Measurements from ENCODE around the gene ATG13.
"Not testable (repeated sequence)": the region's sequence is repeated elsewhere in the genome, so short reads cannot be mapped to it uniquely, and the experiment has no call there.

ATG13 gene

GRCh38 chr11:46649180-46649738 lies 31.9 kb downstream of the ATG13 start:
- DNase-seq: peak; percentile 90

GRCh38 chr11:46655631-46656030 lies 38.3 kb downstream of the ATG13 start:
- DNase-seq: no peak

- DNase-seq: no peak
Measured at GRCh38 chr11:46657186-46657585, 39.8 kb downstream of the ATG13 start.

- no peak for DNase-seq
Measured at GRCh38 chr11:46658259-46658658, 40.9 kb downstream of the ATG13 start.

- peak; percentile 54 for DNase-seq
Measured at GRCh38 chr11:46659908-46660307, 42.6 kb downstream of the ATG13 start.

GRCh38 chr11:46661836-46662235 lies 44.5 kb downstream of the ATG13 start:
- DNase-seq: peak; percentile 37

GRCh38 chr11:46662366-46662765 lies 45.0 kb downstream of the ATG13 start:
- DNase-seq: no peak

- DNase-seq: no peak
Measured at GRCh38 chr11:46663277-46663940, 46.1 kb downstream of the ATG13 start.

- DNase-seq: no peak
Measured at GRCh38 chr11:46664612-46665011, 47.3 kb downstream of the ATG13 start.

- DNase-seq: no peak
Measured at GRCh38 chr11:46665356-46665755, 48.0 kb downstream of the ATG13 start.

- DNase-seq: no peak
Measured at GRCh38 chr11:46666516-46666915, 49.2 kb downstream of the ATG13 start.

- DNase-seq: no peak
Measured at GRCh38 chr11:46667043-46667481, 49.7 kb downstream of the ATG13 start.

GRCh38 chr11:46668480-46669085 lies 51.2 kb downstream of the ATG13 start:
- no peak for DNase-seq

GRCh38 chr11:46669711-46670139 lies 52.4 kb downstream of the ATG13 start:
- no peak for DNase-seq

GRCh38 chr11:46670521-46670920 lies 53.2 kb downstream of the ATG13 start:
- not testable (repeated sequence) for DNase-seq

- no peak for DNase-seq
Measured at GRCh38 chr11:46671958-46672315, 54.6 kb downstream of the ATG13 start.

GRCh38 chr11:46672381-46672839 lies 55.1 kb downstream of the ATG13 start:
- DNase-seq: no peak

- DNase-seq: no peak
Measured at GRCh38 chr11:46673713-46674462, 56.5 kb downstream of the ATG13 start.

- no peak for DNase-seq
Measured at GRCh38 chr11:46674463-46675287, 57.3 kb downstream of the ATG13 start.

GRCh38 chr11:46675288-46675851 lies 58.0 kb downstream of the ATG13 start:
- DNase-seq: peak; percentile 72

- DNase-seq: no peak
Measured at GRCh38 chr11:46675949-46676348, 58.6 kb downstream of the ATG13 start.

- DNase-seq: no peak
Measured at GRCh38 chr11:46676436-46677158, 59.2 kb downstream of the ATG13 start.

Measured in midbrain (tissue), 1 donor.